Breast epithelium (tissue), 4 donors: ENCODE data around the gene TUBB1. TPM values are rescaled to one million over a fixed set of nuclear protein-coding genes. Genes with fewer than 3 reads are reported as not detected.

Experiments
- DNase-seq, 2 donors: peaks; one replicate each; pipeline ENCODE4 v3.0.0-alpha.2; 2019; ENCODE audit warnings: low spot score in 2 of 2
- H3K27ac ChIP-seq, 2 donors: fragments of 200-600 bp; sonication (generic) in 1 of 2; one replicate each; pipeline ENCODE4 v1.5.1; 2016 to 2019; ENCODE audit warnings: mild to moderate bottlenecking in 1 of 2
- H3K27me3 ChIP-seq, 2 donors: fragments of 200-600 bp; sonication (generic) in 1 of 2; one replicate each; pipeline versions ENCODE4 v1.5.1 to v1.6.0; 2017 to 2019; ENCODE audit warnings: control low read depth in 1 of 2, mild to moderate bottlenecking in 1 of 2
- H3K36me3 ChIP-seq: fragments of 200-600 bp; one replicate; pipeline ENCODE4 v1.5.1; 2019
- H3K4me1 ChIP-seq, 2 donors: fragments of 200-600 bp; sonication (generic); one replicate each; pipeline ENCODE4 v1.5.1; 2016 to 2019; ENCODE audit warnings: control low read depth in 1 of 2
- H3K4me3 ChIP-seq, 3 donors: fragments of 200-600 bp; sonication (generic); 1 replicate in 2 of 3; 2 replicates in 1 of 3; pipeline ENCODE4 v1.5.1; 2016 to 2019; ENCODE audit warnings: mild to moderate bottlenecking in 3 of 3, moderate library complexity in 2 of 3
- H3K9me3 ChIP-seq, 2 donors: fragments of 200-600 bp; sonication (generic) in 1 of 2; one replicate each; pipeline ENCODE4 v1.5.1; 2016 to 2019; ENCODE audit warnings: control low read depth in 1 of 2
- POLR2A ChIP-seq: fragments of 450-650 bp; IDR thresholded peaks from one replicate; pipeline ENCODE4 v1.6.1; 2016; ENCODE audit warnings: antibody characterized with exemption, mild to moderate bottlenecking, moderate library complexity
- POLR2AphosphoS5 ChIP-seq, 3 donors: sonication (generic); formaldehyde crosslinking; IDR thresholded peaks; one replicate each; pipeline ENCODE4 v1.6.1; 2017; ENCODE audit warnings: antibody characterized with exemption in 3 of 3
- intact Hi-C: fragments of 100-400 bp; cut with DNase I; formaldehyde crosslinking; loops from one replicate; pipeline ENCODE4 v1.15.1; 2023; ENCODE audit warnings: low total_unique reads
- total RNA-seq, 3 donors: library from RNA; depleted of rRNA; stranded (reverse); fragments of >200 nt; gene quantifications; one replicate each; pipeline ENCODE4 v1.1.0, GENCODE V29; 2016
- TF ChIP-seq, protein P1 (sequence below), 3 donors: fragments of 450-650 bp; IDR thresholded peaks; one replicate each; pipeline ENCODE4 v1.5.1; 2016 to 2017; ENCODE audit warnings: antibody characterized with exemption in 3 of 3, mild to moderate bottlenecking in 3 of 3, moderate library complexity in 3 of 3

Gene TUBB1
- total RNA-seq, 3 donors from 2014 or later: 0.16 TPM; not detected in 2

GRCh38 chr20:59006864-59007664 lies 12.2 kb upstream of the TUBB1 start, which contains the start of gene CTSZ:
CTSZ (minus strand) TSS chr20:59007254; CDS start chr20:59007128, 126 bp downstream.
- H3K4me1 ChIP-seq: peaks cover 19 to 28% of the 10 kb centered on the region in 2 donors
- TF ChIP-seq, protein P1, sequence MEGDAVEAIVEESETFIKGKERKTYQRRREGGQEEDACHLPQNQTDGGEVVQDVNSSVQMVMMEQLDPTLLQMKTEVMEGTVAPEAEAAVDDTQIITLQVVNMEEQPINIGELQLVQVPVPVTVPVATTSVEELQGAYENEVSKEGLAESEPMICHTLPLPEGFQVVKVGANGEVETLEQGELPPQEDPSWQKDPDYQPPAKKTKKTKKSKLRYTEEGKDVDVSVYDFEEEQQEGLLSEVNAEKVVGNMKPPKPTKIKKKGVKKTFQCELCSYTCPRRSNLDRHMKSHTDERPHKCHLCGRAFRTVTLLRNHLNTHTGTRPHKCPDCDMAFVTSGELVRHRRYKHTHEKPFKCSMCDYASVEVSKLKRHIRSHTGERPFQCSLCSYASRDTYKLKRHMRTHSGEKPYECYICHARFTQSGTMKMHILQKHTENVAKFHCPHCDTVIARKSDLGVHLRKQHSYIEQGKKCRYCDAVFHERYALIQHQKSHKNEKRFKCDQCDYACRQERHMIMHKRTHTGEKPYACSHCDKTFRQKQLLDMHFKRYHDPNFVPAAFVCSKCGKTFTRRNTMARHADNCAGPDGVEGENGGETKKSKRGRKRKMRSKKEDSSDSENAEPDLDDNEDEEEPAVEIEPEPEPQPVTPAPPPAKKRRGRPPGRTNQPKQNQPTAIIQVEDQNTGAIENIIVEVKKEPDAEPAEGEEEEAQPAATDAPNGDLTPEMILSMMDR (IDR thresholded peaks at IDR 0.05): no peak
- TF ChIP-seq POLR2AphosphoS5 (IDR thresholded peaks at IDR 0.05): no peak
- TF ChIP-seq POLR2A: no peak
- no peaks in the 10 kb centered on the region for H3K9me3 ChIP-seq
- no peaks in the 10 kb centered on the region for H3K27me3 ChIP-seq
- intact Hi-C loops: no loop called here
- peak within 1 kb of the TSS; percentile 93 for H3K27ac ChIP-seq
- no peaks in the 10 kb centered on the region for H3K36me3 ChIP-seq
- peak within 1 kb of the TSS; percentile 81 to 86 (median 85) for H3K4me3 ChIP-seq
- DNase-seq: peak in 1 of 2 donors; percentile 67

GRCh38 chr20:59007665-59008511 lies 11.3 kb upstream of the TUBB1 start:
- H3K4me1 ChIP-seq: peaks cover 19 to 24% of the 10 kb centered on the region in 2 donors
- intact Hi-C loops: no loop called here

GRCh38 chr20:59008715-59009336 lies 10.4 kb upstream of the TUBB1 start:
- peak; percentile 15 to 24 for DNase-seq
- H3K27ac ChIP-seq: peak overlapping the region; percentile 93
- intact Hi-C loops: no loop called here

More at GRCh38 chr20:59007665-59008511, 11.3 kb upstream of the TUBB1 start:
- H3K9me3 ChIP-seq: no peaks in the 10 kb centered on the region
- H3K4me3 ChIP-seq: peak overlapping the region; percentile 81 to 86 (median 85)
- no peak for TF ChIP-seq POLR2A
- no peak for TF ChIP-seq POLR2AphosphoS5 (IDR thresholded peaks at IDR 0.05)
- TF ChIP-seq, protein P1 (IDR thresholded peaks at IDR 0.05): no peak
- peak overlapping the region; percentile 93 for H3K27ac ChIP-seq
- H3K36me3 ChIP-seq: no peaks in the 10 kb centered on the region
- no peaks in the 10 kb centered on the region for H3K27me3 ChIP-seq
- DNase-seq: peak in 1 of 2 donors; percentile 42

GRCh38 chr20:59010321-59010994 lies 8.8 kb upstream of the TUBB1 start:
- Histone ChIP-seq H3K27ac (peak overlapping the region; percentile 89 to 93), H3K27me3 (no peaks in the 10 kb centered on the region), H3K4me1 (peaks cover 14 to 16% of the 10 kb centered on the region in 2 donors), H3K36me3 (no peaks in the 10 kb centered on the region), H3K9me3 (no peaks in the 10 kb centered on the region), H3K4me3 (peak overlapping the region in 1 of 3 donors; percentile 45)
- intact Hi-C loops: no loop called here
- TF ChIP-seq, protein P1 (IDR thresholded peaks at IDR 0.05): no peak
- peak in 2 of 3 donors; percentile 32 to 33 for TF ChIP-seq POLR2AphosphoS5 (IDR thresholded peaks at IDR 0.05)
- TF ChIP-seq POLR2A: no peak
- DNase-seq: peak in 1 of 2 donors; percentile 76

More at GRCh38 chr20:59008715-59009336, 10.4 kb upstream of the TUBB1 start:
- peaks cover 19 to 21% of the 10 kb centered on the region in 2 donors for H3K4me1 ChIP-seq
- H3K9me3 ChIP-seq: no peaks in the 10 kb centered on the region
- no peaks in the 10 kb centered on the region for H3K27me3 ChIP-seq
- TF ChIP-seq, protein P1 (IDR thresholded peaks at IDR 0.05): no peak
- no peak for TF ChIP-seq POLR2A
- no peak for TF ChIP-seq POLR2AphosphoS5 (IDR thresholded peaks at IDR 0.05)
- no peaks in the 10 kb centered on the region for H3K36me3 ChIP-seq
- H3K4me3 ChIP-seq: no peak overlapping the region
